ENCODE data around the gene C1QB.
A peak's percentile ranks its signal among the peaks of the same experiment; 100 is the strongest.

C1QB gene

DNA sequence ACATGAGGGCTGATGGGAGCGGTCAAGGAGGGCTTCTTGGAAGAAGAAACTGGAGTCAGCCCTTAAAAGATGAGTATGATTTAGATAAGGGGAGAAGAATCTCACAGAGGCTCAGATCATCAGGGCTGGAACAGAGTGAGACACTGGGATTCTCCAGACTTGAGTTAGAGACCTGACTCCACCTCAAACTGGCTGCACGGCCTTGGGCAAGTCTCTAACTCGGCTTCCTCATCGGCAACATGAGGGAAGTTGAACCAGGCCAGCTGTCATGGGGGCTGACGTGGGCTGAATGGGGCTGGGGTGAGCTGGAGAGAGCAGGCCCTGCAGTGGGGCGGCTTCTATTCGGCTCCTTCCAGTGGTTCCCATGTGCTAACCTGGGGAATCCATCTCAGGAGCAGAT lies 7.1 kb upstream of the C1QB start:
- H3K4me3 ChIP-seq (ENCODE audit: low read length): no peak overlapping the region
- TF ChIP-seq, protein P1, sequence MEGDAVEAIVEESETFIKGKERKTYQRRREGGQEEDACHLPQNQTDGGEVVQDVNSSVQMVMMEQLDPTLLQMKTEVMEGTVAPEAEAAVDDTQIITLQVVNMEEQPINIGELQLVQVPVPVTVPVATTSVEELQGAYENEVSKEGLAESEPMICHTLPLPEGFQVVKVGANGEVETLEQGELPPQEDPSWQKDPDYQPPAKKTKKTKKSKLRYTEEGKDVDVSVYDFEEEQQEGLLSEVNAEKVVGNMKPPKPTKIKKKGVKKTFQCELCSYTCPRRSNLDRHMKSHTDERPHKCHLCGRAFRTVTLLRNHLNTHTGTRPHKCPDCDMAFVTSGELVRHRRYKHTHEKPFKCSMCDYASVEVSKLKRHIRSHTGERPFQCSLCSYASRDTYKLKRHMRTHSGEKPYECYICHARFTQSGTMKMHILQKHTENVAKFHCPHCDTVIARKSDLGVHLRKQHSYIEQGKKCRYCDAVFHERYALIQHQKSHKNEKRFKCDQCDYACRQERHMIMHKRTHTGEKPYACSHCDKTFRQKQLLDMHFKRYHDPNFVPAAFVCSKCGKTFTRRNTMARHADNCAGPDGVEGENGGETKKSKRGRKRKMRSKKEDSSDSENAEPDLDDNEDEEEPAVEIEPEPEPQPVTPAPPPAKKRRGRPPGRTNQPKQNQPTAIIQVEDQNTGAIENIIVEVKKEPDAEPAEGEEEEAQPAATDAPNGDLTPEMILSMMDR (IDR thresholded peaks at IDR 0.05; ENCODE audit: insufficient read depth, low read depth, low read length, missing control alignments): no peak
- peak; percentile 13 for DNase-seq (ENCODE audit: low read depth)

GRCh38 chr1:22646384-22646783 lies 6.7 kb upstream of the C1QB start:
- TF ChIP-seq, protein P1 (IDR thresholded peaks at IDR 0.05; ENCODE audit: insufficient read depth, low read depth, low read length, missing control alignments): no peak
- no peak overlapping the region for H3K4me3 ChIP-seq (ENCODE audit: low read length)
- DNase-seq (ENCODE audit: low read depth): peak; percentile 16

DNA sequence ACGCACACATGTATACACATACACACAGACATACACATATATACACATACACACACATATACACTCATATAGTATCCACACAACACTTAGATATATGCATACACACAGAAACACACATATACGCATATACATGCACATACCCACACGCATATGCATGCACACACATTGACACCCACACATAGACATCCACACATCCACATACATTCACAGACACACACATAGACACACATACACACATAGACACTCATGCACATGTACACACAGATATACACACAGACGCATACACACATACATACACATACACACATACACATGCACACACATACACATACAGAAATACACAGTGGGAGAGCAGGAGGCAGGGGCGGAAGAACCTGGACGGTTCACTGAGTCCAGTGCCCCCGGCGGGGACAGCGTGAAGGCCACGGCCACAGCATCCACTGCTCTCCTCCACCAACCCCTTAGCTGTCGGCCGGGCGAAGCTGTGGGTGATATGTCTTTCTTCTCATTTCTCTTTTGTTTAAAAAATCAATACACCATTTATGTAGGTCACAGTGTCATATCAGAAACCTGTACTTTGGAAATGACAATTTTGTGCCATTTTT lies 2.8 kb upstream of the C1QB start:
- no peak overlapping the region for H3K4me3 ChIP-seq (ENCODE audit: low read length)
- TF ChIP-seq, protein P1 (IDR thresholded peaks at IDR 0.05; ENCODE audit: insufficient read depth, low read depth, low read length, missing control alignments): no peak
- no peak for DNase-seq (ENCODE audit: low read depth)

DNA sequence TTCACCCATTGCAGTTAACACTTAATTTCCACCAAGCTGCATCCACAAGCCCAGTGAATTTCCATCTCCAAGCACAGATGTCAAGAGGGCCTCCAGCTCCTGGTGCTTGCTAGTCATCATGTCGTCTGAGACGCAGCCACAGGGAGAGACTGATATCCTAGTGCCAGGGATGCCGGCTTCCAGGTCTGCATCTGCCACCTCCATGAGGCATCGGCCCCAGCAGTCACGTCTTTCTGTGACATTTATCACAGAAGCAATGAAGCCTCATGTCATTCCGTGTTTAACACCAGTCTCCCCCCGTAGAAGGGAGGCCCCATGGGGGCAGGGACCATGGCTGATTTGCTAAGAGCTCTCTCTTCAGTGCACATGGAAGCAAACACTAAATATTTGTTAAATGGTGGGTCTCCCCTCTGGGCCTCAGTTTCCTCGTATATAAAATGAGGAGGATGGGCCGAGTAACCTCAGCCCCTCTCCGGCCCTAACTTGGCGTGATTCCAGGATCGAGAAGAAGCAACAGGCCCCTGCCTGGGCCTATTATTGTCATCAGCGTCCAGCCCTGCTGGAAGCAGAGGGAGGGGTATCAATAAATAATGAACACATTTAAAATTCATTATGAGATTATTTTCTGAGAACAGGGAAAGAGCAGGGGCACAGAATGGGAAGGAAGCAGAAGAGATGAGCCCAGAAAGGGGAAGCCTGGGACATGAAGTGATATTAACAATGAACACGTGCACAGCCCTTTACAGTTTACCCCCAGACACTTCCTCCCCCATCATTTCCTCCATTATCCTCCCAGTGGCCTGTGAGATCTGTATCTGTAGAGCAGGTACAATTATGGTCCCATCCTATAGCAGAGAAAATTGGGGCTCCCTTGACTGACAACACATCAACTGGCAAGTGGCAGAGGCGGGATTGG lies 837 bp upstream of the C1QB start:
- H3K4me3 ChIP-seq (ENCODE audit: low read length): no peak overlapping the region
- no peak for DNase-seq (ENCODE audit: low read depth)
- TF ChIP-seq, protein P1 (IDR thresholded peaks at IDR 0.05; ENCODE audit: insufficient read depth, low read depth, low read length, missing control alignments): no peak

DNA sequence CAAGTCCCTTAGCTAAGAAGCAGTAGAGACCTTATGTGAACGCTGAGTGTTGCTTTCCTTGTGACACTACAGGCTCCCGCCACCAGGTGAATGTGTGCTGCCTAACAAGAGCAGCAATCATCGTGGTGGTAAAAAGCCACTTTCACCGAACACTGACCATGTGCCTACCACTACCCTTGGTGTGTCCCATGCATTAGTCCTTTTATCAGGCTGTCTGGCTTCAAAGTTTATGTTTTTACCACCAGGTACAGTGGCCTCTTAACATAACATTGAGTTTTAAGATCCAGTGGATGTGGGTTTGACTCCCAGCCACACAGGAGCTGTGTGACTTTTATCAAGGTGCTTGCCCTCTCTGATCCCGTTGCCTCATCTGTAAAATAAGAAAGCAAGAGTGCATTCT lies 1.7 kb downstream of the C1QB start:
- peak; percentile 12 for DNase-seq (ENCODE audit: low read depth)
- TF ChIP-seq, protein P1 (IDR thresholded peaks at IDR 0.05; ENCODE audit: insufficient read depth, low read depth, low read length, missing control alignments): peak; percentile 29

DNA sequence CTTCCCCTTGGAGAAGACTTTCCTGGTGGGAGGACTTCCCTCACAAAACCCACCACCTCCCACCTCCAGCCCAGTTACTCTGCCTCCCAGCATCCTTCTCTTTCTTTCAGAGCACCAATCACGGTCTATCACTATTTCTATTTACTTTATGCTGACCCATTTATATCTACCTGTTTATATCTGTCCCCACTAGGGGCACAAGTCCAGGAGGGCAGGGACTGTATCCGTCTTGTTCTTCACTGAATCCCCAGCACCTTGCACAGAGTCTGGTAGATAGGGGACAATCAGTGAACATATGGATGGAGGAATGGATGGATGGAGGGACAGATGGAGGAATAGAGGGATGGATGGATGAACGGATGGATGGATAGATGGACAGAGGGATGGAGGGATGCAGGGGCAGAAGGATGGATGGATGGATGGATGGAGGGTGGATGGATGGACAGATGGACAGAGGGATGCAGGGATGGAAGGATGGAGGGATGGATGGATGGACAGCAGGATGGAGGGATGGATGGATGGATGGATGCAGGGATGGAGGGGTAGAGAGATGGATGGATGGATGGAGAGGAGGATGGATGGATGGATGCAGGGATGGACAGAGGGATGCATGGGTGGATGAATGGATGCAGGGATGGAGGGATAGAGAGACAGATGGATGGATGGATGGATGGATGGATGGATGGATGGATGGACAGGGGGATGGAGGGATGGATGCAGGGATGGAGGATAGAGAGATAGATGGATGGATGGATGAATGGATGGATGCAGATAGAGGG lies 5.5 kb downstream of the C1QB start:
- no peak overlapping the region for H3K4me3 ChIP-seq (ENCODE audit: low read length)
- no peak for DNase-seq (ENCODE audit: low read depth)
- TF ChIP-seq, protein P1 (IDR thresholded peaks at IDR 0.05; ENCODE audit: insufficient read depth, low read depth, low read length, missing control alignments): no peak

More for the DNA sequence above, 1.7 kb downstream of the C1QB start:
- H3K4me3 ChIP-seq (ENCODE audit: low read length): no peak overlapping the region

Data from epithelial cell of esophagus (primary cell).